NCI-H2171 (cell line): ENCODE results near the gene SLC16A7.
"Not testable (repeated sequence)": the region's sequence is repeated elsewhere in the genome, so short reads cannot be mapped to it uniquely, and the experiment has no call there.

Experiments
- DNase-seq: peaks from one replicate; lab custom pipeline; 2025; lab: John Stamatoyannopoulos, UW

Gene SLC16A7

DNA sequence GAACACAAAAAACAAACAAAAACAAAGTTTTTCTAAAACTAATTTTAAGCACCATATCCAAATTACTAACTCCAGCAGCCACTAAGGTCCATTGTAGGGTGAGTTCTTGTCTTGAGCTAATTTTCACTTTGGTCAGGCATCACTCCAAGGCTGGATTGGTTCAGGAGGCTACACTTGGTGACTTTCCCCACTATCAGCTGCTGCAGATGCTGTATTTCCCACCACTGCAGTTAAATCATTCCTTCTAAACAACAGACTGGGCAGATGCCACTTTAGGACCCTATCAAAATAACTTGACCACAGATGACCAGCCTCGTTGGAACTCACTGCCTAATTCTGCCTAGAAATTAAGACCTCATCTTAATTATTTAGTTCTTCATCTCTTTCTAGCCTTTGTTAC, 140.5 kb downstream of the SLC16A7 start:
- no peak for DNase-seq

DNA sequence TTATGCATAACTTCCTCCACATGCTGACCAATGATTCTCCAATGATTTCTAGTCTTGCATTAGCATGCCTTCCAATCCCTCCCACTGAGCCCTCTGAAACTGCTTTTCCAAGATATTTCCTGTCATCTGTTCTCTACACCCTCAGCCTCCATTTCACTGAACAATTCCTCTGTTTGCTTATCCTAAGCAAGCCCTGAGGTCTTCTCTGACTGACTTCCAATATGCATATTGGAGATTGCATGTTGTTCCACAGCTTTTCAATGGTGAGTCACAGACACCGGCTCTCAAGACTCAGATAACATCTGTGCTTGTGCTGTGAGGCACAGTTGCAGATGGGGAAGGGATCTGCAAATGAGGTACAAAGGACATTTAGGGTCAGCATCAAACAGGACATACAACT, 141.0 kb downstream of the SLC16A7 start:
- peak; percentile 27 for DNase-seq

DNA sequence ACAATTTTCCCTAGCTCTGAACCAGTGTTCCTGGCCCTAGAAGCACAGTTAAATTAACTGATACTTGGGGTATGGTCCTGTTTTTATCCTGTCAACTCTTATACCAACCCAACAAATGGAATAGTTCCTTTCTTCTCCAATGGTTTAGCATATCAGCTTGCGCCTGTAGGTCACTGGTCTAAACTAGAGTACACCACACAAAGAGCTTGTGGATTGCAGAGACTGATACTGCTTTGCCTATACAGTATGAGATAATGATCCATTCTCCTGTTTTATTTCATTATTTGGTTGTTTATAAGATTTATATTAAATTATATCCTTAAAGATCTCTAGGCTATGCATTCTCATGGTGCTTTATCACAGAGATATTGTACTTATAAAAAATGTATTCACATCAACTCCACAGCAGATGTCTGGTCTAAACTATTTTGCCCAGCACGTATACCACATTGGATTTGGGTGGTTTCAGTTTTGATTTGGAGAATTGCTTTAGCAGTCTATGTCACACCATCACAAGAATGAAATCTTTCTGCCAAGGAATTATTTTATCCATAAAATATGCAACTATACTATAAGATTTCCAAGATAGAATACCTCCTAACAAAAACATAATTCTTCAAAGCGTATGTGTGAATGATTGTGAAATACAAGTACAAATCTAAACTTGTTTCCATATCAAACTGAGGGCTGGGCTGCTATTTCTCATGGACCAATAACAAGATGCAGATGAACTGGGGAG, 142.1 kb downstream of the SLC16A7 start:
- DNase-seq = no peak

DNA sequence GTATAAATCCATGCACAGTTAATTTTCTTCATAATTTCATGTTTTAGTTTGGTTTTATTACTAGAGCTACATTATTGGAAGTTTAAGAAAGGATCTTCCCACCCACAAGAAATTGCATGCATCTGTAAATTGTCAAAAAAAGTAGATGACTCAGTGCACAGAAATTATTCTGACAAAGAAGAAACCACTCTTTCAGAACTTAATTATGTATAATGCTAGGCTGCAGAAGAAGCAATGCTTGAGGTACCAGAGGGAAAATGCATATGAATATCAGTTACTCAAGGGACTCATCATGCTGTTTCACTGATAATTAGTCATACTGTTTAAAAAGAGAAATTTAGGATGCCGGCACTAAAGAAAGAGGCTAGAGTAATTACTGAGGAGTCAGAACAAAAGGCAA, 147.0 kb downstream of the SLC16A7 start:
- DNase-seq = no peak

DNA sequence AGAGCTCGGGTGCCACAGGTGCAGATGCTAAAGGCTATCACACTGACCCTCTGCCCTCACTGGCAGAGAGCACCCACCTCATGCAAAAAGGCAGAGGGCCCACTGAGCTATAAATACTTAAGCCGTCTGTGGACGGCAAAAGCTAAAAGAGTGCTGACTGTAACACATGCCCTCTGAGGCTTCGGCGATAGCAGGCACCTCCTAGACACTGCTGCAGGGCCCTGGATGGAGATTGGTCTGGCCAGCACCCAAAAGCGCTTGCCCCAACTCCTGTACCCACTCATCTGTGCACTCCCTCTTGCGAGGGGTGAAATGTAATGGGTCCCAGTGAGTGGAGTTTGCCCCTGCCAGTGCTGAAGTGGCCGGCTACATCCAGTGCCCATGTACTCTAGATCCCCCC, 148.7 kb downstream of the SLC16A7 start:
- DNase-seq = no peak

DNA sequence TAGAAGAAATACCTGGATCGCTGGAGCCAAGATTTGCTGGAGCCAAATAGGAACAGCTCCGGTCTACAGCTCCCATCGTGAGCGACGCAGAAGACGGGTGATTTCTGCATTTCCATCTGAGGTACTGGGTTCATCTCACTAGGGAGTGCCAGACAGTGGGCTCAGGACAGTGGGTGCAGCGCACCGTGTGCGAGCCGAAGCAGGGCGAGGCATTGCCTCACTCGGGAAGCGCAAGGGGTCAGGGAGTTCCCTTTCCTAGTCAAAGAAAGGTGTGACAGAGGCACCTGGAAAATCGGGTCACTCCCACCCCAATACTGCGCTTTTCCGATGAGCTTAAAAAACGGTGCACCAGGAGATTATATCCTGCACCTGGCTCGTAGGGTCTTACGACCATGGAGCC, 155.3 kb downstream of the SLC16A7 start:
- DNase-seq = not testable (repeated sequence)

DNA sequence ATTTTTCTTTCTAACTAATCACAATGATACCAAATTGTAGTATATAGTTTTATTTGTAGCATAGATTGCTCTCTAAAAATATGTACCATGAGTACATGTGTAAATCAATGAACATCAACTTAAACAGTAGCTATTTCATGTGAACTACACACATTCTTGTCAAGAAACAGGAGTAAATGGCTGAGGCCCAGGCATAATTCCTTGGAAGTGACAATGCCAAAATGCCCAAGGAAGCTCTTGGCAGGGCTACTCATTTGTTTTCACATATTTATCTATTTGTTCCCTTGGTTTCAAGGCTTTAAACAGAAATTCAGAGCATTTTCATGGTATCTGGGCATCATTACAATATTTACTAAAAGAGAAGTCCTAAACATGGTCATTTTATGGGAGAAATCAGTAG, 165.7 kb downstream of the SLC16A7 start:
- DNase-seq = no peak

DNA sequence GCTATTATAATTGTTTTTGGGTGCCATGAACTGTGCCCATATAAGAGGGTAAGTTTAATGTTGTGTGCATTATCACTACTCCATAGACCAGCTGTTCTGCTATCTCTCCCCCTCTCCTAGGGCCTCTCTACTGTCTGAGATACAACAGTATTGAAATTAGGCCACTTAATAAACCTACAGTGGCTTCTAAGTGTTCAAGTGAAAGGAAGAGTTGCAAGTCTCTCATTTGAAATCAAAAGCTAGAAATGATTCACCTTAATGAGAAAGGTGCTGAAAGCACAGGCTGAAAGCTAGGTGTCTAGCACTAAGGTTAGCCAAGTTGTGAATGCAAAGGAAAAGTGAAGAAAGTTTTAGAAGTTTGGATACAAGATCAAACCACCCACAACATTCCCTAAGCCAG, 168.0 kb downstream of the SLC16A7 start:
- no peak for DNase-seq

DNA sequence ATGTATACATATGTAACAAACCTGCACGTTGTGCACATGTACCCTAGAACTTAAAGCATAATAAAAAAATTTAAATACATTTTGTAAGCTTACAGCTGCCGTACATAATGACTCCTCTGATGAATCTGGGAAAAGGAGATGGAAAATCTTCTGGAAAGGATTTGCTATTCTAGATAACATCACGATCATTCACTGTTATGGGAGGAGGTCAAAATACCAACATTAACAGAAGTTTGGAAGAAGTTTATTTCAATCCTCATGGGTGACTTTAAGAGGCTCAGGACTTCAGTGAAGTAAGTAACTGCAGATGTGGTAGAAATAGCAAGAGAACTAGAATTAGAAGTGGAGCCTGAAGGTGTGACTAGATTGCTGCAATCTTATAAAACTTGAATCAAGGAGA, 172.2 kb downstream of the SLC16A7 start:
- DNase-seq = no peak

DNA sequence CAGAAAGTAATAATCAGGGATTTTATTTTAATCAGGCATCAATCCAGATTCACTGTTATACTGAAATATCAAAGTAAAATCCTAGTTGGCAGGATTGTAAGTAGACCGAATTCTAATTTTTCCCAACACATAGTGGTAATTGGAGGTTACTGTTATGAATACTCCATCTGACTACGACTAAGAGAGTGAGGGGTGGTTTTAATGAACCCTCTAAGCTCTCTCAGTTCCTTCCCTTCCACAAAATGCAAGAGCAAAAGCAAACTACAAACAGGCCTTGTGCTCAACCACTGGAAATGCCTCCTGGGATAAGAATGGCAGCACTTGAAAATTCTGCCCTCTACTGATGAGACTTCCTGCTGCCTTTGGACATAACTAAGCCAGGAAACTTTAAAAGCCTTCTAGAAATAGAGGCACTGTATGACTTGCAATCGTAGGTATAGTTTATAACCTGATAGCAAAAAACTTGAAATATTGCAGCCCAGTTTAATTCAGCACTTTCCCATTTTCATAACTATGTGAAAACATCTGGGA, 184.8 kb downstream of the SLC16A7 start:
- DNase-seq = no peak

DNA sequence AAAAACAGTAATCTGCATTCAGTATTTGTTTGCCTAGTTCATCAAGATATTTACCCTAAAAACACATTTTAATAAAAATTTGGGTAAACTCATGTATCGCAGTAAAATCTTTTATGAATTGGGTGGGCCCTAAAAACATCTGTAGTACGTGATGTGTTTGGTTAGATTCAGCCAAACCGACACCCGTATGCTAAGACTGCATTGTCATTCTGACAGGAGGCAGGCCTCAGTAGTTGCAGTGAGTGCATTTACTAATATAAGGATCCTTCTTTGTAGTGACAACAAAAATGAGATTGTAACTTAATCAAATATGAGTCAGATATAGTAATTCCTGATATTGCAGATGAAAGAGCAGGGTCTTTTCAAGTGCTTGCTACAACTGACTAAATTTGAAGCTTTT, 191.8 kb downstream of the SLC16A7 start:
- no peak for DNase-seq

DNA sequence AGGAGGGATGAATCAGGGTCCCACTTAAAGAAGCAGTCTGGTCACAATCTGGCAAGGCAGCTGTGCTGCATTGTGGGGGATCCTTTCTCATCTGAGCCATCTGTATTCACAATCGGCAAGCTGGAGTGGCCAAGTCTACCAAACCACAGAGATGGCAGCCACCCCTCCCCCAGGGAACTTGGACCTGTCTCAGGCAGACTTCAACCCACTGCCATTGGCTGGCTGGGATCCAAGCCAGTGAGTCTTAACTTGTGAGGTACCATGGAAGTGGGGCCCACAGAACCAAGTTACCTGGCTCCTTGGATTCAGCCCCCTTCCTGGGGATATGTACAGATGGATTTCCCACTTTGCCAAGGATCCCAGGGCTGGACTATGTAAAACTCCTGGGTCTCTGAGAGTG, 196.8 kb downstream of the SLC16A7 start:
- DNase-seq = no peak

DNA sequence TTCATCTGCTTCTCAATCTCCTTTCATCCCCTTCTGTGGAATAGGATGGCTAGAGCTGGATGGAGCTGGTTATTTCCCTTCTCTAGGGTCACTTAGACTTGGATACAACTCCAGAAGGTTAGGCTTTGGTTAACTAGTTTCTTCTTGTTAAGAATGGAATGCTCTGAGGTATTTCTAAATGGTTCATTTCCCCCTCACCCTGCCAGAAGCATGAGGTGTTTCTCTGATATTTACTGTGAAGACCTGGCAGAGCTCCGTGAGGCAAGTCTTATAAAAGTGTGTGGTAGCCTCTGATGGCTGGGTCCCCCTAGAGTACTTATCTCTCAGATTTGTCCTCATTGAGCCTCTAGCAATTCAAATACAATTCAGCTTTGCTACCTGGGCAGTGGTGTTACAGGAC, 207.9 kb downstream of the SLC16A7 start:
- DNase-seq = no peak

DNA sequence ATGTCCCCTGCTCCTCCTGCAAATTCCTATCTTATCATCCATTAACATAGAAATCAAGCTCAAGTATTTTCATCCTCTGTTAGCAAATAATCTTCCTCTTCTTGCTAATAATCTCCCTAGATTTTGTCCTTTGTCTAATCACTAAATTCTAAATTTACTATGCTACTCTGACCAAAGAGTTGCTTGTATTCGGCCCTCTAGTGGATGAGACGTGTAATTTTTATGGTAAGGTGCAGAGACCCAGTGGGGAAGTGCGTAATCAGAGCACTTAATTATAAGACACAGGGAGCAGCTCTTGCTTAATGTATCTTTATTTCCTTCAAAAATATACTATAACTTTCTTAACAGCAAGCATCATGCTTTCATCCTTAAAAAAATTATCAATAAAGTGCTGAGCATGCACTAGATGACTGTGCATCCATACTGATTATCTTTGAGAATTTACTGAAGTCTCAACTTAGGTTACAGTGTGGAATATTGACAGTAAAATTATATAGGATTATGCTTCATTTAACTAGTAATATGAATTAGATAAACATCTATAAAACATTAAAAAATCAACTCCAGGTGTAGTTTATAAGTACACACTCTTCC, 212.6 kb downstream of the SLC16A7 start:
- peak; percentile 6 for DNase-seq

DNA sequence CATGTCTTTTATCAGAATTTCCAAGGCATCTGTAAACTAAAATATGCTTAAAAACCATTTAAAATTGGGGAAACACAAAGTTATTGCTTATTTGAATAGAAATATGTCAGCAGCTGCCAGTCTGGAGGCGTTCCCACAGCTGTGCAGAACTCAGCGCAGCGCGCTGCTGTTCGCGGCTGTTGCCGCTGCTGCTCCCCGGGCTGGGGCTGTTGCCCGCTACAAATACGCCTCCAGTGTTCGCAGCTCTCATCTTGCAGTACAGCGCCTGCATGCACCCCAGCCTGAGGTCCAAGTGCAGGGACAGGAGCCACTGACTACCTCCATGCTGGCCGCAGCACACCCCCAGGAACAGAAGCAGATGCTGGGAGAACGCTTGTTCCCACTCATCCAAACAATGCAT, 216.2 kb downstream of the SLC16A7 start:
- no peak for DNase-seq

DNA sequence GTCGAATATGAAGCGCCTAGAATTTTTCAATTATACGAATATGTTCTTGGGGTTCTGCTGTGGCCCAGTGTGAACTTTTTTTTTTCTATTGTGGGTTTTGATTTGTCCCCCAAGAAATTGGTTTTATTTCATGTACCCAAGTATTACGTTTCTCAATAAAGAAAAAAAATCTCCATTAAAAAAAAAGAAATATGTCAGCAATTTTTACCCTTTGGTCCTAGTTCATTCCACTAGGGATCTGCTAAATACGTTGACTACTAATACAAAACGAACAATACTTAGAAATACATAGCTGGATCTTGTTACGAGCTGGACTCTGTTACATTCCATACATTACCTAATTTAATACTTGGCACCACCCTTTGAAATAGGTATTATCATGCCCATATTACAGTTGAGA, 216.9 kb downstream of the SLC16A7 start:
- DNase-seq = no peak

DNA sequence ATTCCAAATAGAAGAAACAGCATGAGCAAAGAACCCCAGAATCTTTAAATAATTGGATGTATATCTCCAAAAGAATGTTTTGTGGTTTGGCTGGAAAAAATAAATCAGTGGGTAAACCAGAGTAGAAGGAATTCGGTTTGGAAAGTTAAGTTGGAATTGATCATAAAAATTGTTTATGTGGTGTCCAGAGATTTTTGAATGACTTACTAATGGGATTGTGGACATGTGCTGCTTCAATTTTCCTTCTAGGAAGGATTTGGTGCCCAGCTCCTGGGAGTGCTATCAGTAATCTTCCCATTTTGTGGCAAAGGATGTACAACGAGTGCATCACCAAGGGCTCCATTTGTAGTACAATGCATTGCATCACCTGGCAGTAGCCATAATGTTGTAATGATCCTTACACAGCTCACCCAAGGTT, 224.8 kb downstream of the SLC16A7 start:
- DNase-seq = no peak

DNA sequence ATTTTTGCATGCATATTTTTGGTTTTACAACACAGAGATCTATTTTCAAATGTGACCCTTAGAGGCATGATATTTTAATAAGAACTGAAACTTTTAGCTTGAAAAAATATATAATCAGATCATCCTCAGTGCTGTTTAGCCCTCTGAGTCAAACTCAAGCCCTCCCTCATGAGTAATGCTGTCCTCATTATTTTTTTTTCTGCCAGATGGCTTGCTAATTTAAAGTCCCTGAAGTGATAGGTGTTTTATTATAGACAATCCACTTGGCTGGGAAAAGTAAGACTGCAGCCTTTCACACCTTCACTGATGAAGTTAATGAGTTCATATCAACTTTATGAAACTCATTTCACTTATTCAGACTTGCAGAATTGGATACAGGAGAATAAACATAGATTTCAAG, 227.7 kb downstream of the SLC16A7 start:
- DNase-seq = peak; percentile 9

DNA sequence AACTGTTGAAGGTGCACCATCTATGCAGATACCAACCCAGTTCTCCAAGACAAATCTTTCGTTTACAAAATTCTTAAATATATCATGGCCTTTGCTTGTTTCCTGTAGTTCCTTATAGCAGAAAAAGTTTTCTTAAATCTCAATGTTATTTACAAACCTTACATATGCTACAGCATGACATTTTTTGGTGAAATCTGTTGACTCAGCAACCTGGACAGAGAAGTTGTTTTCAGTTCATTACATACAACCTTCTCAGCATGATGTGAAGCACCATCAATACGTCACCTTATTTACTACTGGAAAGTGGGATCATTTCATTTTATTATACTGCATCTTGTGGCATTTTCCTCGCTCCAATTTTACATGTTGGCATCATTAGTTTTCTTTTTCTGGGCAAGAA, 231.9 kb downstream of the SLC16A7 start:
- DNase-seq = no peak

DNA sequence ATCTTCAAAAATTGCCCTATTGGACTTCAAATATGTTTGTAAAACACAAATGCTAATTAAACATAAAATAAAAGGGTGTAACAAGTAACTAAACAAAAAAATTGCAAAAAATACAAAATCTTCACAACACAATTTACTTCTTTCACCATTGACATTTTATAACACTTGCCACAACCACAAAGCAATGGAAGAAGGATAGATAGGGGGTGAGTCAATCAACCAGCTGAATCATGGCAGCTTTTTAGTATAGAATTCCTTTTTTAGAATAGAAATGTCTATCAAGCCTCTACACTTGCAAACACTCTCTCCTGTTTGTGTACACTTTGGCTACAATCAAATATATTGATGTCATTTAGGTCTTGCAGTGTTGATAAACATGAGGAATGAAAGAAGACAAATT, 232.7 kb downstream of the SLC16A7 start:
- no peak for DNase-seq

DNA sequence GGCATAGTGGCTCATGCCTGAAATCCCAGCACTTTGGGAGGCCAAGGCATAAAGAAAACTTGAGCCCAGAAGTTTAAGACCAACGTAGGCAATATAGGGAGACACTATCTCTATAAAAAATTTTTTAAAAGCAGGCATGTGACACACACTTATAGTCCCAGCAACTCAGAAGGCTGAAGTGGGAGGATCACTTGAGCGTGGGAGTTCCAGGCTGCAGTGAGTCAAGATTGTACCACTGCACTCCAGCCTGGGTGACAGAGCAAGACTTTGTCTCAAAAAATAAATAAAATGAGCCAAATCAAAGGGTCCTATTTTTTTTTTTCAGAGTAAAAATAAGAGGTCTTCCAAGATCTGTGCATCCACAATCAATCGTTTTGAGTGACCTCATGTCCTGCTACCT, 237.6 kb downstream of the SLC16A7 start:
- DNase-seq = no peak

DNA sequence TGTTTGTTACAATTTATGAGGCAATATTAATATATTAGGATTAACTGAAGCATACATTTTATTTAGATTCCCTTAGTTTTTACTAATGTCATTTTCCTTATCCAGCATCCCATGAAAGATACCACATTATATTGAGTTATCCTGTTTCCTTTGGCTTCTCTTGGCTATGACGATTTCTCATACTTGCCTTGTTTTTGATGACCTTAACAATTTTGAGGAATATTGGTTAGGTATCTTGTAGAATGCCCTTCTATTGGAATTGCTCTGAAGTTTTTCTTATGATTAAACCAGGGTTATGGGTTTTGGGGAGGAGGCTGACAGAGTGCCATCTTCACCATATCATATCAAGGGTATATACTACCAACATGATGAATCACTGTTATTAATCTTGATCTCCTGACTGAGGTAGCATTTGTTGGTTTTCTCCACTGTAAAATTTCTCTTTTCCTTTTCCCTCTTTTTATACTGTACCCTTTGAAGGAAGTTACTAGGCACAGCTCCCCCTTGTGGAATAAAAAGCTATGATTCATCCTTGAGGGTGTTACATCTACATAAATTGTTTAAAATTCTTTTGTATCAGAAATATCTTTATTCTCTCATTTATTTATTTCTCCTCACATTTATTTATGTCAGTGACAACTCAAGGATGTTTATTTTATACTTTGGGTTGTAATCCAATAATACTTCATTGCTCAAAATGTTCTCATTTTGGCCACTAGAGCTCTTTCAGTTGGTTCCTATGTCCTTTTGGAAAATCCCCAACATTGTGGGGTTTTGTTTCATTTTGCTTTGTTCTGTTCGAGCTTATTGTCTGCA, 239.0 kb downstream of the SLC16A7 start:
- DNase-seq = no peak
